ENCODE results near the gene RPS16. TPM values are rescaled to one million over a fixed set of nuclear protein-coding genes. Genes with fewer than 3 reads are reported as not detected.

The RPS16 gene
- total and polyA plus RNA-seq, 9 of the 15 experiments (the other 6 are each of a cell fraction or from before 2014, with no cell fraction given), result 82.6 to 3,671 (median 2,204) TPM

DNA sequence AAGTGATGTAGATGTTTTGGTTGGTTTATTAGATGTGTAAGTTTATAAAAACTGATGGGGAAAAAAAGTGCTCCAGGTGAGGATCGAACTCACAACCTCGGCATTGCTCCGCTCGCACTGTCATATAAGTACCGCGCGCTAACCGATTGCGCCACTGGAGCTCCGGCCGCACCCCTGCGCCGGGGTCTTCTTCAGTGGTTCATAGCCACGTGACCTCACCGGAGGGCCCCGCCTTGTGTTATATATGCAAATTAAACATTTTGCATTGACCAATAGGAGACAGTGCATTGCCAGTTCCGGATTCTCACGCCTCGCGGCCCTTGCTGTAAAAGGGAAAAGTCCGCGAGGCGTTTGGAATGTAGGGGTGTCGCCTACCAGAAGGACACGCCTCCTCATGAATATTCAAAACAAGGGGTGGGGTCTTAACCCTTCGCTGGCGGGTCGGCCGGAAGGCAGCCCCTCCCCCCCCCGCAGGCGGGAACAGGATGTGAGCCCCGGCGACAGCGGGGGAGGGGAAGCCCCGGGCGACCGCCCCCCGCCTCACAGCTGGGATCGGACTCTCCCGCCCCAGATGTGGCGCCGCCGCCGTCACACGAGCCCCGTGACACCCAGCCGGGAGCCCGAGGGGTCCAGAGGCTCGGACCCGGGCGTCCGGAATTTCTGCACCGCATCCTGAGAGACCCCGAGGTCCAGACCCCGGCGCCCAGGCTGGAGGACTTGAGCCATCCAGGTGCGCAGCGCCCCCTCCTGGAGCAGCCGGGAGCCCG lies 23.5 kb downstream of the RPS16 start, which contains the start of gene PLEKHG2 (continued):
- TF ChIP-seq, protein P1, sequence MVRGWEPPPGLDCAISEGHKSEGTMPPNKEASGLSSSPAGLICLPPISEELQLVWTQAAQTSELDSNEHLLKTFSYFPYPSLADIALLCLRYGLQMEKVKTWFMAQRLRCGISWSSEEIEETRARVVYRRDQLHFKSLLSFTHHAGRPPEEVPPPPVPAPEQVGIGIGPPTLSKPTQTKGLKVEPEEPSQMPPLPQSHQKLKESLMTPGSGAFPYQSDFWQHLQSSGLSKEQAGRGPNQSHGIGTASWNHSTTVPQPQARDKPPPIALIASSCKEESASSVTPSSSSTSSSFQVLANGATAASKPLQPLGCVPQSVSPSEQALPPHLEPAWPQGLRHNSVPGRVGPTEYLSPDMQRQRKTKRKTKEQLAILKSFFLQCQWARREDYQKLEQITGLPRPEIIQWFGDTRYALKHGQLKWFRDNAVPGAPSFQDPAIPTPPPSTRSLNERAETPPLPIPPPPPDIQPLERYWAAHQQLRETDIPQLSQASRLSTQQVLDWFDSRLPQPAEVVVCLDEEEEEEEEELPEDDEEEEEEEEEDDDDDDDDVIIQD (CRISPR knock-in tag; IDR thresholded peaks at IDR 0.05), result no peak
- TF ChIP-seq ETV1 (tag; conservative IDR thresholded peaks at IDR 0.05; ENCODE audit: low read depth), result peak; percentile 98
- no peak for TF ChIP-seq KAT2B (IDR thresholded peaks at IDR 0.05; ENCODE audit: low read depth, low read length)
- TF ChIP-seq, protein P2, sequence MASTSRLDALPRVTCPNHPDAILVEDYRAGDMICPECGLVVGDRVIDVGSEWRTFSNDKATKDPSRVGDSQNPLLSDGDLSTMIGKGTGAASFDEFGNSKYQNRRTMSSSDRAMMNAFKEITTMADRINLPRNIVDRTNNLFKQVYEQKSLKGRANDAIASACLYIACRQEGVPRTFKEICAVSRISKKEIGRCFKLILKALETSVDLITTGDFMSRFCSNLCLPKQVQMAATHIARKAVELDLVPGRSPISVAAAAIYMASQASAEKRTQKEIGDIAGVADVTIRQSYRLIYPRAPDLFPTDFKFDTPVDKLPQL (IDR thresholded peaks at IDR 0.05; ENCODE audit: extremely low read depth, insufficient read length), result no peak
- peak; percentile 38; the same call in 1 of the 2 replicates for TF ChIP-seq CBFA2T3 (IDR thresholded peaks at IDR 0.05)
- TF ChIP-seq, protein P3, sequence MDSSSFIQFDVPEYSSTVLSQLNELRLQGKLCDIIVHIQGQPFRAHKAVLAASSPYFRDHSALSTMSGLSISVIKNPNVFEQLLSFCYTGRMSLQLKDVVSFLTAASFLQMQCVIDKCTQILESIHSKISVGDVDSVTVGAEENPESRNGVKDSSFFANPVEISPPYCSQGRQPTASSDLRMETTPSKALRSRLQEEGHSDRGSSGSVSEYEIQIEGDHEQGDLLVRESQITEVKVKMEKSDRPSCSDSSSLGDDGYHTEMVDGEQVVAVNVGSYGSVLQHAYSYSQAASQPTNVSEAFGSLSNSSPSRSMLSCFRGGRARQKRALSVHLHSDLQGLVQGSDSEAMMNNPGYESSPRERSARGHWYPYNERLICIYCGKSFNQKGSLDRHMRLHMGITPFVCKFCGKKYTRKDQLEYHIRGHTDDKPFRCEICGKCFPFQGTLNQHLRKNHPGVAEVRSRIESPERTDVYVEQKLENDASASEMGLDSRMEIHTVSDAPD (CRISPR knock-in tag; IDR thresholded peaks at IDR 0.05), result no peak
- TF ChIP-seq ELF2 (CRISPR knock-in tag; IDR thresholded peaks at IDR 0.05), result peak; percentile 40; the same call in 1 of the 2 replicates
- TF ChIP-seq SMC3 (conservative IDR thresholded peaks at IDR 0.05; ENCODE audit: insufficient read depth, low read depth, low read length), result peak; percentile 52
- TF ChIP-seq RUNX1 (IDR thresholded peaks at IDR 0.05; ENCODE audit: low read depth), result no peak
- TF ChIP-seq, protein P4, sequence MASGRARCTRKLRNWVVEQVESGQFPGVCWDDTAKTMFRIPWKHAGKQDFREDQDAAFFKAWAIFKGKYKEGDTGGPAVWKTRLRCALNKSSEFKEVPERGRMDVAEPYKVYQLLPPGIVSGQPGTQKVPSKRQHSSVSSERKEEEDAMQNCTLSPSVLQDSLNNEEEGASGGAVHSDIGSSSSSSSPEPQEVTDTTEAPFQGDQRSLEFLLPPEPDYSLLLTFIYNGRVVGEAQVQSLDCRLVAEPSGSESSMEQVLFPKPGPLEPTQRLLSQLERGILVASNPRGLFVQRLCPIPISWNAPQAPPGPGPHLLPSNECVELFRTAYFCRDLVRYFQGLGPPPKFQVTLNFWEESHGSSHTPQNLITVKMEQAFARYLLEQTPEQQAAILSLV (tag; IDR thresholded peaks at IDR 0.05), result peak; percentile 92
- TF ChIP-seq ZNF589 (CRISPR knock-in tag; IDR thresholded peaks at IDR 0.05; ENCODE audit: low read depth), result peak; percentile 92
- no peak for TF ChIP-seq HMG20B (CRISPR knock-in tag; IDR thresholded peaks at IDR 0.05)
- TF ChIP-seq MAFF (IDR thresholded peaks at IDR 0.05; ENCODE audit: low read length), result no peak
- TF ChIP-seq ZNF324 (CRISPR knock-in tag; IDR thresholded peaks at IDR 0.05), result 0 out of 2 replicates have a peak, but pooled peaks have one; percentile 9
- no peak for TF ChIP-seq SETDB1 (IDR thresholded peaks at IDR 0.05; ENCODE audit: low read length)
- TF ChIP-seq, protein P5, sequence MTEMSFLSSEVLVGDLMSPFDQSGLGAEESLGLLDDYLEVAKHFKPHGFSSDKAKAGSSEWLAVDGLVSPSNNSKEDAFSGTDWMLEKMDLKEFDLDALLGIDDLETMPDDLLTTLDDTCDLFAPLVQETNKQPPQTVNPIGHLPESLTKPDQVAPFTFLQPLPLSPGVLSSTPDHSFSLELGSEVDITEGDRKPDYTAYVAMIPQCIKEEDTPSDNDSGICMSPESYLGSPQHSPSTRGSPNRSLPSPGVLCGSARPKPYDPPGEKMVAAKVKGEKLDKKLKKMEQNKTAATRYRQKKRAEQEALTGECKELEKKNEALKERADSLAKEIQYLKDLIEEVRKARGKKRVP (CRISPR knock-in tag; IDR thresholded peaks at IDR 0.05), result no peak
- no peak for TF ChIP-seq ARID2 (IDR thresholded peaks at IDR 0.05)
- no peak for TF ChIP-seq MED1 (CRISPR knock-in tag; IDR thresholded peaks at IDR 0.05; ENCODE audit: borderline replicate concordance)
- peak; percentile 65 for TF ChIP-seq ZNF766 (CRISPR knock-in tag; conservative IDR thresholded peaks at IDR 0.05)
- no peak for TF ChIP-seq NR2C1 (IDR thresholded peaks at IDR 0.05)
- TF ChIP-seq NR2C1 (tag; IDR thresholded peaks at IDR 0.05), result no peak
- peak; percentile 80 for TF ChIP-seq CREB1 (IDR thresholded peaks at IDR 0.05)
- TF ChIP-seq CREB1 (CRISPR knock-in tag; IDR thresholded peaks at IDR 0.05), result peak; percentile 75; the same call in 1 of the 2 replicates

All from K562 (cell line).